ENCODE data around the gene FRRS1.

DNA sequence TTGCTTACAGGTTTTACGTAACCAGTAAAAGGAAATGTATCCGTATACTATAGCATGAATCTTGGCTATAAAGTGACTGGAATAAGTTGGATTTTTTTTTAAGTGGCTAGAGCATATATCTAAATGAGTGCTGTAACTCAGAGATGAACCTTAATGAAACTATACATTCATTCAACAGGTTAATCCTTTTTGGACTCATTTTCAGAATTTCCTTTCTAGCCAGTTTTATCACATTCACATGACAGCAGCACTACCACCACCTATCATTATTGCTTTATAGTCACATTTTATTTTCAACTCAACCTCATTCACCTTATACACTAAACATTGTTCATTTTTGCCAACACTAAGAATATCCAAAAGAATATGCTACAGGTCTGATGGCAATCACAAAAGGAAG lies 30.6 kb downstream of the FRRS1 start:
- TF ChIP-seq, protein P1, sequence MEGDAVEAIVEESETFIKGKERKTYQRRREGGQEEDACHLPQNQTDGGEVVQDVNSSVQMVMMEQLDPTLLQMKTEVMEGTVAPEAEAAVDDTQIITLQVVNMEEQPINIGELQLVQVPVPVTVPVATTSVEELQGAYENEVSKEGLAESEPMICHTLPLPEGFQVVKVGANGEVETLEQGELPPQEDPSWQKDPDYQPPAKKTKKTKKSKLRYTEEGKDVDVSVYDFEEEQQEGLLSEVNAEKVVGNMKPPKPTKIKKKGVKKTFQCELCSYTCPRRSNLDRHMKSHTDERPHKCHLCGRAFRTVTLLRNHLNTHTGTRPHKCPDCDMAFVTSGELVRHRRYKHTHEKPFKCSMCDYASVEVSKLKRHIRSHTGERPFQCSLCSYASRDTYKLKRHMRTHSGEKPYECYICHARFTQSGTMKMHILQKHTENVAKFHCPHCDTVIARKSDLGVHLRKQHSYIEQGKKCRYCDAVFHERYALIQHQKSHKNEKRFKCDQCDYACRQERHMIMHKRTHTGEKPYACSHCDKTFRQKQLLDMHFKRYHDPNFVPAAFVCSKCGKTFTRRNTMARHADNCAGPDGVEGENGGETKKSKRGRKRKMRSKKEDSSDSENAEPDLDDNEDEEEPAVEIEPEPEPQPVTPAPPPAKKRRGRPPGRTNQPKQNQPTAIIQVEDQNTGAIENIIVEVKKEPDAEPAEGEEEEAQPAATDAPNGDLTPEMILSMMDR (IDR thresholded peaks at IDR 0.05; ENCODE audit: low read length): no peak
- no peak for TF ChIP-seq EZH2phosphoT487 (IDR thresholded peaks at IDR 0.05; ENCODE audit: low read length)

Measured in MM.1S (cell line).